Measurements from ENCODE around the gene HERC2.

GRCh38 chr15:28105224-28105791 lies 216.7 kb downstream of the HERC2 start:
- TF ChIP-seq POLR2A (IDR thresholded peaks at IDR 0.05), result no peak
- TF ChIP-seq, protein P1, sequence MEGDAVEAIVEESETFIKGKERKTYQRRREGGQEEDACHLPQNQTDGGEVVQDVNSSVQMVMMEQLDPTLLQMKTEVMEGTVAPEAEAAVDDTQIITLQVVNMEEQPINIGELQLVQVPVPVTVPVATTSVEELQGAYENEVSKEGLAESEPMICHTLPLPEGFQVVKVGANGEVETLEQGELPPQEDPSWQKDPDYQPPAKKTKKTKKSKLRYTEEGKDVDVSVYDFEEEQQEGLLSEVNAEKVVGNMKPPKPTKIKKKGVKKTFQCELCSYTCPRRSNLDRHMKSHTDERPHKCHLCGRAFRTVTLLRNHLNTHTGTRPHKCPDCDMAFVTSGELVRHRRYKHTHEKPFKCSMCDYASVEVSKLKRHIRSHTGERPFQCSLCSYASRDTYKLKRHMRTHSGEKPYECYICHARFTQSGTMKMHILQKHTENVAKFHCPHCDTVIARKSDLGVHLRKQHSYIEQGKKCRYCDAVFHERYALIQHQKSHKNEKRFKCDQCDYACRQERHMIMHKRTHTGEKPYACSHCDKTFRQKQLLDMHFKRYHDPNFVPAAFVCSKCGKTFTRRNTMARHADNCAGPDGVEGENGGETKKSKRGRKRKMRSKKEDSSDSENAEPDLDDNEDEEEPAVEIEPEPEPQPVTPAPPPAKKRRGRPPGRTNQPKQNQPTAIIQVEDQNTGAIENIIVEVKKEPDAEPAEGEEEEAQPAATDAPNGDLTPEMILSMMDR (IDR thresholded peaks at IDR 0.05), result no peak
